HG02870 (cell line): ENCODE data around the gene CNOT1.
"Not testable (repeated sequence)": the region's sequence is repeated elsewhere in the genome, so short reads cannot be mapped to it uniquely, and the experiment has no call there.

Source experiments
- ATAC-seq: cut with Tn5 transposase; IDR thresholded peaks from one replicate; pipeline ENCODE4 v1.9.1; 2021; ENCODE audit warnings: mild to moderate bottlenecking, moderate library complexity; ENCODE audit not compliant: unreplicated experiment

Gene CNOT1

DNA sequence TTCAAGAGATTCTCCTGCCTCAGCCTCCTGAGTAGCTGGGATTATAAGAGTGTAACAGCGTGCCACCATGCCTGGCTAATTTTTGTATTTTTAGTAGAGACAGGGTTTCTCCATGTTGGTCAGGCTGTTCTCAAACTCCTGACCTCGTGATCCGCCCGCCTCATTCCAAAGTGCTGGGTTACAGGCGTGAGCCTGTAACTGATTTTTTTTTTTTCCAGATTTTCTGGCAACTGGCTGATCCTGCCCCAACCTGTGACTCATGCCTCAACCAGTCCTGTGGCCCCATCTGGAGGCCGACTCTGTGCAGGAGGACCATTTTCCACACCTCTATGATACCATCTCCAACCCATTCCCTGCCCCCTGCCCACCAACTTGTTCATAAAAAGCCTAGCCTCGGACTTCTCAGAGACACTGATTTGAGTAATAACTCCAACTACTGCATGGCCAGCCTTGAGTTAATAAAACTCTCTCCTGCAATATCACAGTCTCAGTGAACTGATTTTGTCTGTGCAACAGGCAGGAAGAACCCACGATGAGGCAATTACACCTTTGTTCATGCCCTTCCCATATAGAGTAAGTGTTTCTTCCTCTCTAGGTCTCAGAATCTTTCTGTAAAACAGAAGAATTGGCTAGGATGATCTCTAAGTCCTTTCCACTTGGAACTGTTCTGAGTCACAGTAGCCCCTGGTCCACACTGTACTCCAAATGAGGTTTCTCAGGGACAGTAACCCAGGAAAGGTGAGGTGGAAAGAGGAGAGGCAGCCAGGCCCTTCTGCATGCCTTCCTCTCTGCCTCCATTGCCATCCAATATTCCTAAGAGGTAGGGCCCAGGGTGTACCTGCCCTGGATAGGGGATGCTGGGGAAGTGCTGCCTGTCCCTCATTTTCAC, 8.8 kb upstream of the CNOT1 start:
- no peak for ATAC-seq

DNA sequence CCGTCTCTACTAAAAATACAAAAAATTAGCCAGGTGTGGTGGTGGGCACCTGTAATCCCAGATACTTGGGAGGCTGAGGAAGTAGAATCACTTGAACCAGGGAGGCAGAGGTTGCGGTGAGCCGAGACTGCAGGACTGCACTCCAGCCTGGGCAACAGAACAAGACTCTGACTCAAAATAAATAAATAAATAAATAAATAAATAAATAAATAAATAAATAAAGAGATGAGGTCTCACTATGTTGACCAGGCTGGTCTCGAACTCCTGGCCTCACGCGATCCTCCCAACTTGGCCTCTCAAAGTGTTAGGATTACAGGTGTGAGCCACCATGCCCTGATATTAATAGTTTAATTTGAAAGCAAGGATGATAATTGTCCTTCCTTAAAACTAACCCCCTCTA, 7.4 kb upstream of the CNOT1 start:
- not testable (repeated sequence) for ATAC-seq

DNA sequence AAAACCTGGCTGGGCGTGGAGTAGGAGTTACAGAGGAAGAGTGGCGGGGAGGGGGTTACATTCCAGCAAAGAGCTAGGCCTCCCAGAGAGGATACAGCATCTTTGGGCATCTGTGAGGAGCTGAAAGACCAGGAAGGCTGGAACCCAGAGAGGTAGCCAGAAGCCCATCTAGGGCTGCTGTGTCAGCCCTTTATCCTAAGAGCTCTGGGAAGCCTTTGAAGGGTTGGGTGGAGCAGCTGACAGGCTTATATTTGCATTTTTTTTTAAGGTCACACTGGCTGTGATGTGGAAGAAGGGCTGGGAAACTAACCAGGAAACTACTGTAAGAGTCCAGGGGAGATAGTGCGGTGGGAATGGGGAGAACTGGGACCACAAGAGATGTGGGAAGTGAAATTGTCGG, 6.8 kb upstream of the CNOT1 start:
- no peak for ATAC-seq

DNA sequence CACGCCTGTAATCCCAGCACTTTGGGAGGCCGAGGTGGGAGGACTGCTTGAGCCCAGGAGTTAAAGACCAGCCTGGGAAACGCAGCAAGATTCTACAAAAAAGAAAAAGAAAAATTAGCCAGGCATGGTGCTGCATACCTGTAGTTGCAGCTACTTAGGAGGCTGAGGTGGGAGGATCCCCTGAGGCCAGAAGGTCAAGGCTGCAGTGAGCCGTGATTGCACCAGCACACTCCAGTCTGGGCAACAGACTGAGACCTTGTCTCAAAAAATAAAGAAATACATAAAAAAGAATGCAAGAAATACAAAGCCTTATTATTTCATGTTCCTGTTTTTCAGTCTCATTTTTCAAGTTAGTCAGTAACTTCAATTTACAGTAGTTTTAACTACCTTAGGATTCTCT, 5.9 kb upstream of the CNOT1 start:
- no peak for ATAC-seq

DNA sequence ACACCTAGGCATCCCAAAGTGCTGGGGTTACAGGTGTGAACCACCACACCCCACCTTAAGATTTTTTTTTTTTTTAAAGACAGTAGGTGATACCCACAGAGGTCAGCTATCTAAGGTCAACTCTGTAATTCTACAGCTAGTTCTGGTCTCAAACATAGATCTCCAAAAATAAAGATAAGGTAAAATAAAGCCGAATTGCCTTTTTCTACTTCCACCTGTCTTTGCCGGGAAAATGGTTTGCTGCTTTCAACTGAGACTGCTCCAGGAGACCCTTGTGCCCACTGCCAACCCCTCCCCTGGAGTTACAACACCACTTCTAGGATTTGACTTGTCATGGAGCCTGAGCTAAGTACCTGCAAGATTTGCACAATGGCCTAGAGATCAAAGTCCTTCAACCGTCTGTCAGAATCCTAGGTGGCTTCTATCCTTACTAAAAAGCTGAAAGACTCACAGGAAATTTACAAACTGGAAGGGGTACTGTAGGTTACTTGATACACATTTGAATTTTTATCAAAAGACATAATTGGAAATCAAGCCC, 4.7 kb upstream of the CNOT1 start:
- ATAC-seq, result no peak

DNA sequence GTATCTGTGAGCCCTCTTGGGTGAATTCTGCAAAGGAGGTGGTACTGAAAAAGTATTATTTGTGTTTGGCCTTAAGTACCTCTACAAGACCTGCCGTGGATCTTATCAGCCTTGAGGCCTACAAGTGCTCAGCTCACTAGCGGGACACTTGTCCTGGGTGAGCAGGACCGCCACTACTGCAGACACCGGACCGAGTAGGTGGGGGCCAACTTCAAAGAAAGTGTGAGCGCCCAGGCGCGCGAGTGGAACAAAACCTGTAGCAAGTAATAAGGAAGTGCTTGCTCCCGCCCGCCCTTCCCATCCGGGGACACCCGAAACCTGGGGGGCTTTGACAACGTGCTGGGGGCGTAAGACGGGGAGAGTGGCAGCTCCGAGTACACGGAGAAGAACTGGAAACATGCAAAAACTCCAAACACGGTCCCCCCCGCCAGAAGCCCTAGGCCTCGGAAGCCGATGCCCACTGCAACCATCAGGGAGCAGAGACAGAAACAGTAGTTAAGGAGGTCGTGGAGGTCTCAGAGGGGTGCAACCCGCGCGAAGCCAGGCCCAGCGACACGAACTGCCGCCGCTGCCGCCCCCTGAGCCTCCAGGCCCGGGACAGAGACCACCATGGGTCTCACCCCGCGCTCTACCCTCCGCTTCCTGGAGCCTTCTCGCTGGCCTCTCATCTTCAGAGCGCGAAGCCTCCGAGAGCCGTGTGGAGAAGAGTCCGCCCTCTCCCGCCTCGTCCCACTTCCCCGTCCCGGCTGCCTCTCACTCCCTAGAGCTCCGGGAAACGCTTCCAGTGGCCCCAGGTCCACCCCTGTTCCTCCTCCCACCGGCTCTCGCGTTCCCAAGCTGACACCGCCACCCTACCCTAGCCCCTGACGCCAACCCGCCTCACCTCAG, 537 bp downstream of the CNOT1 start:
- ATAC-seq, result peak; percentile 3

DNA sequence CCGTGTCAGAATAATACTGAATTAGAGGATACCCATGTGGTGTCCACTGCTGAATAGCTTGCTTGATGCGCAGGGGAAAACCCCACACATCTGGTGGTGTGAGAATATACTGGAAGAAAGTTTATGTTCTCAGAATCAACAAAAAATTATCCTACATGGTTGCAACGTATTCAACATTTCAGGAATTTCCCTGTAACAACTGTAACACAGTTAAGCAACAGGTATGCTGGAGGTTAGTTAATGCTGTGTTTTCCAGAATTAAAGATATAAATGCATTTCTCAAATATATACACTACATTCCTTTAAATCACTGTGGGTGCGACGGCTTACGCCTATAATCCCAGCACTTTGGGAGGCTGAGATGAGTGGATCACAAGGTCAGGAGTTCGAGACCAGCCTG, 5.4 kb downstream of the CNOT1 start:
- ATAC-seq, result no peak

DNA sequence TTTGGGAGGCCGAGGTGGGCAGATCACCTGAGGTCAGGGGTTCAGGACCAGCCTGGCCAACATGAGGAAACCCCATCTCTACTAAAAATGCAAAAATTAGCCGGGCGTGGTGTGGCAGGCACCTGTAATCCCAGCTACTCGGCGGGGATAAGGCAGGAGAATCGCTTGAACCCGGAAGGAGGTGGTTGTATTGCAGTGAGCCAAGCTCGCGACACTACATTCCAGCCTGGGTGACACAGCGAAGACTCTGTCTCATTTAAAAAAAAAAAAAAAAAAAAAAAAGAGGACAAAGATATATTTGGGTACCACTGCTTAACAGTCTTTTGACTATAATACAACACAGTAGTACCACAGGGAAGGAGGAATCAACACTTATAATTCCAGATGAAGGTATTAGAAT, 9.2 kb downstream of the CNOT1 start:
- ATAC-seq, result no peak

DNA sequence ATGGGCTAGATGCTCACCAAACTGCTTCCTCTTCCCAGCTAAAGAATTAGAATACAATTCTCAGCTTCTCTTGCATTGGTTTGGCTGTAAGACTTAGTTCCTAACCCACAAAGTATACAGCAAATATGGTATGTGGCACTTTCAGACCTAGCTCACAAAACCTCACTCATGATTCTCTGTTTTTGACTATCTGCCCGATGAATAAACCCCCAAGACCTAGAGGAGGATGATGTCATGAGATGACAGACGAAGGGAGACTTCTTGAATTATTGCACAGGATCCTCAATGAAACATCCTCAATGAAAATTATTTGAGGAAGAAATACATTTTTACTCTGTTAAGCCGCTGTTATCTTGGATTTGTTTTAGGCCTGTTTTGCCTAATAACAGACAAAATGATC, 14.3 kb downstream of the CNOT1 start:
- no peak for ATAC-seq

DNA sequence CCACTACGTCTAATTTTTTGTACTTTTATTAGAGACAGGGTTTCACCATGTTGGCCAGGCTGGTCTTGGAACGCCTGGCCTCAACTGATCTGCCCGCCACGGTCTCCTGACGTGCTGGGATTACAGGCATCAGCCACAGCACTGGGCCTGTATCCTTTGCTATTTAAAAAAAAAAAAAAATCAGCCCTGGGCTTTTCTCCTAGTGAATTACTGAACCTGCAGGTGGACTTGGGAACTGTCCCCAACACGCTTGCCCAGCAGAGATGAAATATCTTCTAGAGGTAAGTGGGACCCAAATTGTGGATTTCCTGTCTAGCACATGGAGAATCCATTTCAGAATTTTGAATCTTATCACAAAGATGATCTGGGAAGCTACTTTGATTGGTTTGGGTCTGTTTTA, 14.8 kb downstream of the CNOT1 start:
- no peak for ATAC-seq

DNA sequence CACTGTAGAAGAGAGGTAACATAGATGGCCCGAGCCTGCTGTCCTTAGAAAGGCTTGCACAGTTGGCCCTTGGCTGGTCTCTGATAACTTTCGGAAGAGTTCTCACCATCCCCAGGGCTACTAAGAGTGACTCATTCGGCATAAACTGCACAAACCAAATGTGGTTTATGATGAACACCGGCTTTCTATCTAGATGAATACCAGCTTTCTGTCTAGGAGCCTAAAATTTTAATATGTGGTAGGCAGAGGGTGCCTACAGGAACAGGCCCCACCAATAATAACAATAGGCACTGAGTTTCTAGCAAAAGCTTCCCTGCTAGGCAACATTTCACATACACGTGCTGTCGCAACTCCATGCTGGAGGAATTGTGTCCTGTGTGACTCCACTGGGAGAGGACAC, 15.4 kb downstream of the CNOT1 start:
- ATAC-seq, result no peak

DNA sequence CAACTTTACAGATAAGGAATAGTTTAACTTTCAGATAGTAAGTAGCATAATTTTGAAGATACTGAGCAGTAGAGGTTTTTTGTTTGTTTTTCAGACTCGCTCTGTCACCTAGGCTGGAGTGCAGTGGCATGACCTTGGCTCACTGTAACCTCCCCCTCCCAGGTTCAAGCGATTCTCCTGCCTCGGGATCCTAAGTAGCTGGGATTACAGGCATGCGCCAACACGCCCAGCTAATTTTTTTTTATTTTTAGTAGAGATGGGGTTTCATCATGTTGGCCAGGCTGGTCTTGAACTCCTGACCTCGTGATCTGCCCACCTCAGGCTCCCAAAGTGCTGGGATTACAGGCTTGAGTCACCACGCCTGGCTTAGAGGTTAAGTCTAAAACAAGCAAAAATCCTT, 16.7 kb downstream of the CNOT1 start:
- not testable (repeated sequence) for ATAC-seq

DNA sequence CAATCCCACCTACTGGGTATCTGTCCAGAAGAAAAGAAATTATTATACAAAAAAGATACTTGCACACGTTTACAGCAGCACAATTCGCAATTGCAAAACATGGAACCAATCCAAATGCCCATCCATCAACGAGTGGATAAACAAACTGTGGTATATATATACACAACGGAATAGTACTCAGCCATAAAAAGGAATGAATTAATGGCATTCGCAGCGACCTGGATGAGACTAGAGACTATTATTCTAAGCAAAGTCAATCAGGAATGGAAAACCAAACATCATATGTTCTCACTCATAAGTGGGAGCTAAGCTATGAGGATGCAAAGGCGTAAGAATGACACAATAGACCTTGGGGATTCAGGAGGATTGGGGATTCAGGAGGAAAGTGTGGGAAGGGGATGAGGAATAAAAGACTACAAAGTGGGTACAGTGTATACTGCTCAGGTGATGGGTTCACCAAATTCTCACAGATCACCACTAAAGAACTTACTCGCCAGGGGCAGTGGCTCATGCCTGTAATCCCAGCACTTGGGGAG, 21.0 kb downstream of the CNOT1 start:
- no peak for ATAC-seq

DNA sequence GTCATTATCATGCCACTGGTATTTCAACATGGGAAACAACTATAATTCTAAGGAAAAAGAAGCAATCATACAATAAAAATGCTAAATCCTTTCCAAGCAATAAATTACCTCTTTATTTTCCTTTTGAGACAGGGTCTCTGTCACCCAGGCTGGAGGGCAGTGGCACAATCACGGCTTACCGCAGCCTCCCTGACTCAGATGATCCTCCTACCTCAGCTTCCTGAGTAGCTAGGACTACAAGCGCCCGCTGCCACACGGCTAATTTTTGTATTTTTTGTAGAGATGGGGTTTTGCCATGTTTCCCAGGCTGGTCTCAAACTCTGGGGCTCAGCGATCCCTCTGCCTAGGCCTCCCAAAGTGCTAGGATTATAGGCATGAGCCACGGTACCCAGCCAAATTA, 24.1 kb downstream of the CNOT1 start:
- no peak for ATAC-seq

DNA sequence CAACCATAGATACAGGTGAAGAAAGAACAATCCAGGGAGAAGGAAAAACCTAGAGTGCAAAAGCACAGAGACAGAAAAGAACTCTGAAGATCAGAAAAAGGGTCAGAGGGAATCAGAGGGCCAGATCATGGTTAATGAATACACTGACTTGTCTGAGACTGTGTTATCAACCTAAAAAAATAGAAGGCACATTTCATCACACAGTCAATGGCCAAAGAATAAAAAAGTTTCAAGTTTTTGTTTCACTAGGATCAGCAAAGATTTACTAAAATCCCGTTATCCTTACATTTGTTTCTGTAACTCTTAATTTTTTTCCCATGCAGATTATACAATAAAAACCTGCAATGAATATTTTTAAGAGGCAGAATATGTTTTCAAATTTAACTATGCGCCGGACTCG, 38.5 kb downstream of the CNOT1 start:
- ATAC-seq, result no peak

DNA sequence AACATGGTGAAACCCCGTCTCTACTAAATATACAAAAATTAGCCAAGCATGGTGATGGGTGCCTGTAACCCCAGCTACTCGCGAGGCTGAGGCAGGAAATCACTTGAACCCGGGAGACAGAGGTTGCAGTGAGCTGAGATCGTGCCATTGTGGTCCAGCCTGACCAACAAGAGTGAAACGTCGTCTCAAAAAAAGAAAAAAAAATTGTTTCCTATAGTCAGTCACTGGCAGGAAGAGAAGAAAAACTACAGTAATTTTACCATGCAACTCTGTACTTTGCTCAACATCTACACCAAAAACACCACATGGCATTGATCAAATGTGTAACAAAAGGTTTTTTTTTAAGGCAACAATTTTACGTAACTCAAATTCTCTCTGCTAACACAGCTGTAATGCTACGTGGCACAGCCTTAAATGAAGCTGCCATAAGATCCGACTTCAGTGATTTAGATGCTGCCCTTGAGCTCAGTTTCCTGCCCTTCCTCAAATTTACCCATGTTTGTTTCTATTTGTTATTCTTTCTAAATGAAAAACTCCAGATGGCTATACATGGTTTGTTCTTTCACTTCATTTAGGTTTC, 40.2 kb downstream of the CNOT1 start:
- ATAC-seq, result no peak

DNA sequence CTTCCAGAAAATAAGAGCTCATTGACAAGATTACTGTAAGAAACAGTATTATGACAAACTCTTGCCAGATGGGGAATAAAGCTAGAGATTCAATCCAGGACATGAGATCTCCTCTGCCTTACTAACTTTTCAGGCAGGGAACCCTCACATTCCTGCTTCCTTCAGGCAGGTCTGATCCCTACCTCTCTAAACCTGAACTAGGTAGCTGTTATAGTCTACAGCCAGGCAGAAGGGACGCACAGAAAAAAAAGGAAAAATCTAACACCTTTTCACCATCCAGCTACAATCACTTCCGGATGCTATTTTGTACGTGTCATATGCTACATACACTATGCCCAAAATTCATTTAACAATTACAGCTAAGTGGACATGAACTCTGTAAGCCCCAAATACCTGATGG, 41.2 kb downstream of the CNOT1 start:
- no peak for ATAC-seq

DNA sequence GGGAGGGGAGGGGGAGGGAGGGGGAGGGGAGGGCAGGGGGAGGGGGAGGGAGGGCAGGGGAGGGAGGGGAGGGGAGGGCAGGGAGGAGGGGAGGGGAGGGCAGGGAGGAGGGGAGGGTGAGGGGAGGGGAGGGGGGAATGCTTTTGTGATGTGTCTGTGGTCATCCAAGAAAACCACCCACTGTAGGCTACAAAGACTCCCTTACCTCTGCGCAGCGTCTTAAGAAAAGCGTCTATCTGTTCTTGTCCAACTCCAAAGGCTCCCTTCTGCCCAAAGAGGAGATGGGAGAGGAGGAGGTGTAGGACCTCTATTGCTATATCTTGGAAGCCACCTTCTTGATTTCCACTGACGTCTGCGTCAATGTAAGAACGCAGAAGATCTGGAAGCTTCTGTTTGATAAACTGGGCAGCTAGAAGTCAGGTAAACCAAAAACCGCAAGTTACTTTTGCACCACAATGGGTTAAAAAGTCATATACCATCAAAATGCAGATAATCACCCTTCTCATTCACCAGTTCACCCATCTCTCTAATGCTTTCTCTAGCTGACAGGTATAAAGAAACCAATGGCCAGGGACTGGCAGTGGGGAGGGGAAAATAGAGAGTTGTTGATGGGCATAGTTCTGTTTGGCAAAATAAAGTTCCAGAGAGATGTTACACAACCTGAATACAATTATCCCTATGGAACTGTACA, 43.1 kb downstream of the CNOT1 start:
- no peak for ATAC-seq

DNA sequence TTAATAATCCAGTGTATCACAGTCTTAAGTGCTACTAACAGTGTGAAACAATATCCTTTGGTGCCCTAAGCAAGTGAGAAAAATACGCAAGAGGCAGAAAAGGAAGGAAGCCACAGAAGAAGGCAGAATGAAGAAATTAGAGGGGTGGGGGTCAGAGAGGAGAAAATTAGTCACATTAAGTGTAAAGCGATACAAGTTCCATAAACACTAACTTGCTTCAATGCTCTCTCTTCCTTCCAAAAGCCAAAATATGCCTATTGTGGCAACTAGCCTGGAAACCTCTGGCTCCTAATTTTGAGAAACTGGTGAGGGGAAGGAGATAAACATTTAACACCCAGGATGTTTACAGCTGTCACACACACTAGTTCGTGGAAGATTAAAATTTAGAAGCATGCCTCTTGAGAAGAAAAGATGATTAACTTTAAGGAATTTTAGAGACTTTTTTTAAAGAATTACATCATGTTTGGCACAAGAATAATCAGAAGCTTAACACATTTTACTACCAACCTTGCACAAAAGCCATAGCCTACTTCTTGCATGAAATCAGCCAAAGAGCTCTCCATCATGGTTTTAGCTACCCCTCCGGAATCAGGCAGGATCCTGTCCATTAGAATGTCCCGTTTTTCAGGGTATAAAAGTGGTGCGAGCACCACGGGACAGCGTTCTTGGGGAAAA, 44.7 kb downstream of the CNOT1 start:
- no peak for ATAC-seq
